HG02973 (cell line): Measurements from ENCODE around the gene DUSP16.

Experiments used
- ATAC-seq: cut with Tn5 transposase; IDR thresholded peaks from one replicate; pipeline ENCODE4 v1.9.1; 2021; ENCODE audit warnings: moderate library complexity; ENCODE audit not compliant: unreplicated experiment

Gene DUSP16

GRCh38 chr12:12445882-12446181 lies 116.8 kb downstream of the DUSP16 start:
- no peak for ATAC-seq

- ATAC-seq, result no peak
Measured at GRCh38 chr12:12445165-12445881, 117.3 kb downstream of the DUSP16 start.

- no peak for ATAC-seq
Measured at GRCh38 chr12:12443431-12443878, 119.2 kb downstream of the DUSP16 start.

- no peak for ATAC-seq
Measured at GRCh38 chr12:12442548-12443071, 120.1 kb downstream of the DUSP16 start.

GRCh38 chr12:12441843-12442461 lies 120.7 kb downstream of the DUSP16 start:
- no peak for ATAC-seq

- no peak for ATAC-seq
Measured at GRCh38 chr12:12441429-12441807, 121.2 kb downstream of the DUSP16 start.

GRCh38 chr12:12440784-12441428 lies 121.8 kb downstream of the DUSP16 start:
- ATAC-seq, result no peak

- no peak for ATAC-seq
Measured at GRCh38 chr12:12439636-12440035, 123.0 kb downstream of the DUSP16 start.

- no peak for ATAC-seq
Measured at GRCh38 chr12:12436831-12437345, 125.8 kb downstream of the DUSP16 start.

GRCh38 chr12:12433203-12433731 lies 129.4 kb downstream of the DUSP16 start:
- ATAC-seq, result no peak

GRCh38 chr12:12432364-12432763 lies 130.3 kb downstream of the DUSP16 start:
- no peak for ATAC-seq

- no peak for ATAC-seq
Measured at GRCh38 chr12:12428961-12429657, 133.6 kb downstream of the DUSP16 start.

- no peak for ATAC-seq
Measured at GRCh38 chr12:12428047-12428446, 134.6 kb downstream of the DUSP16 start.

- no peak for ATAC-seq
Measured at GRCh38 chr12:12427568-12427967, 135.1 kb downstream of the DUSP16 start.

- ATAC-seq, result no peak
Measured at GRCh38 chr12:12425616-12426015, 137.0 kb downstream of the DUSP16 start.

GRCh38 chr12:12425001-12425400 lies 137.7 kb downstream of the DUSP16 start:
- ATAC-seq, result no peak
